Islet precursor cell (in vitro differentiated cells): ENCODE measurements around the gene SERPINA12.
"Not testable (repeated sequence)": the region's sequence is repeated elsewhere in the genome, so short reads cannot be mapped to it uniquely, and the experiment has no call there.

Experiments
- DNase-seq: peaks from one replicate; pipeline ENCODE4 v3.0.0-alpha.2; 2018

The SERPINA12 gene

DNA sequence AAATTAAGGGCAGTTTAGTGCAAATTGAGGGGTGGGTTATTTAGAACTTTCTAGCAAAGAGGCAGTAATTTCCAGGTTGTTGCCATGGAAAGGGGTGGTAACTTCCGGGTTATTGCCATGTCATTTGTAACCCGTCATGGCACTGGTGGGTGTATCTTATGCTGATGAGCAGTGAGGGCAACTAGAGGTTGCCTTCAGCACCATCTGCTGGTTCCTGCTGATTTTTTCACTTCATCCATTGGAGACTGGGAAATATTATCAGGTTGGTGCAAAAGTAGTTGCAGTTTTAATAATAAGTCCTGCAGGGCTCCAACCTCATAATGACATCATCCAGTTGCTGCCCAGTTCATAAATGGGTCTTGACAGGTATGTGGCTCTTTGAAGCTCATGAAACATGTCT, 27.6 kb upstream of the SERPINA12 start:
- DNase-seq, result no peak

DNA sequence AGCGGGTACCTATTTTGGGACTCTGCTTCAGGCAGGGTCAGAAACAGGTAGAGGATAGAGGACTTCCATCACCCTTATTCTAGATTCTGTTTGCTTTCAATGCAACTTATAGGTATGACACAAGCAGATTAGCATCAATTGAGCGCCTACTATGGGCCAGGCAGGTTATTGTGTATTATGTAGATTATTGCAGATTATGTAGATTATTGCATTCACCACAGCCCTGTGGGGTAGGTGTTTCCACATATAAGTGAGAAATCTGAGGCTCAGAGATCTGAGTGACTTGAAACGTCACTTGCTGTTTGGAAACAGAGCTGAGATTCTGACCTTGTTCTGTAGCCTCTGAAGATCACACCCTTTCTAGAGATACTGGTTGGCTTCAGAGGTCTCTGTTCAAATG, 26.2 kb upstream of the SERPINA12 start:
- no peak for DNase-seq

DNA sequence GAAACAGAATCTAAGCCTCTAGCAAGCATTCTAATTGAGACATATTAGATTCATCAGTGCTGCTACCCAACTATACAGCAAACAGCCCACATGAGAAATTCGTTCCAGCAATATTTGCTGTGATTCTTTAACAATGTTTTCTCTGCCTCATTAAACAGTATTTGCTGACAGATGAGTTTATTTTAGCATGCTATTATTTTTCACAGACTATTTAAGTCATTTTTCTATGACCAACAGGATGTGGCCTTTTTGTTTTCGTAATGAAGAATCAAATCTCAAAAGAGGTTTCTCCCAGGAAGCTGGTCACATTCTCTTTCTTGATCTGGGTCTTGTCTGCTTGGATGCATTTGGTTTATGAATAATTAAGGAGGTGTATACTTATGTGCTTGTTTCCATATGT, 23.2 kb upstream of the SERPINA12 start:
- DNase-seq, result no peak

DNA sequence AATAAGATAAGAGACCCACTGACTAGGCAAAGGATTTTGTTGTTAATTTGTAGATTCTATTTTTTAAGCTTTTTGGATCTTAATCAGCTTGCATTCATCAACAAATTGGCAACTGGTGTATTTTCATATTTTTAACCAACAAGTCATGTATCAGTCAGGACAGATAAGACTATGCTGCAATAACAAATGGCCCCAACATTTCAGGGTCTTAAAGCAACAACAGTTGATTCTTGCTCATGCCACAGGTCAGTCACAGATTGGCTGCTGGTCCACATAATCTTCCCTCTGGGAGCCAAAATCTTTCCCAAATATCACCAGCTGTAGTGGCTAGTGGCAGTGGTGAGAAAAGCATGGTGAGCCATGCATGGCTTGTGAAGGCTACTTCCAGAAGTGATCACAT, 21.9 kb upstream of the SERPINA12 start:
- DNase-seq, result no peak

DNA sequence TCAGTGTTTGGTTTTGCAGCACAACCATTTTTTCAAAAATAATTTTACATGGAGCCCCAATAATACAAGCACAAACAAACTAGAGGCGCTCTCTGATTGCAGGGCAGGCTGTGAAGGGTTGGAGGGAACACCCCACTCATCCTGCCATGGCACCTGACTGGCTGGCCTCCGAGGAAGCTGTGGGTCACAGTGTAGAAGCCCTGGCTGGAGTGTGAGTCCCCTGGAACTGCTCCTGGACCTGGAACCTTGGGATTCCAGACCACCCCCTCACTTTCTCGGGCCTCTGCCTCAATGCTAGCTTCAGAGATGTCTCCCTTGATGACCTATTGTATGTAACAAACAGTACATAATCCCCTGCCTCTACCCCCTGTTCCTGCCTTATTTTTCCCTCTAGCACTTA, 14.8 kb upstream of the SERPINA12 start:
- DNase-seq, result no peak

DNA sequence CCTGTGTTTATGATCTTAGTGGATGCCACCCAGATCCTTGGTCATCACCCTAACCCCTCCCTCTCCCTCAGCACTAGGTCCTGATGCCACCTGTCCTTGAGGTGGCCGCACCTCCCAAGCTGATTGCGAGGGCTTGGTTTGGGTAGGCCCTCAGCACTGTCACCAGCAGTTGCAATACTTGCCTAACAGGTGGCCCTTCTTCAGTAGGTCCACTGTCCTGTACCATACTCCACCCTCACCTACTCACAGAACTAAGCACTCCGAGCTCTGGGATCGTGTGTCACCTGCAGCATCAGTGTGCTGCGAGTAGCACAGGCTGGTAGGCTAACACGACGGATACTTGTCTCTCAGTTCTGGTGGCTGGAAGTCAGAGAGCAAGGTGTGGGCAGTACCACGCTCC, 14.0 kb upstream of the SERPINA12 start:
- DNase-seq, result no peak

DNA sequence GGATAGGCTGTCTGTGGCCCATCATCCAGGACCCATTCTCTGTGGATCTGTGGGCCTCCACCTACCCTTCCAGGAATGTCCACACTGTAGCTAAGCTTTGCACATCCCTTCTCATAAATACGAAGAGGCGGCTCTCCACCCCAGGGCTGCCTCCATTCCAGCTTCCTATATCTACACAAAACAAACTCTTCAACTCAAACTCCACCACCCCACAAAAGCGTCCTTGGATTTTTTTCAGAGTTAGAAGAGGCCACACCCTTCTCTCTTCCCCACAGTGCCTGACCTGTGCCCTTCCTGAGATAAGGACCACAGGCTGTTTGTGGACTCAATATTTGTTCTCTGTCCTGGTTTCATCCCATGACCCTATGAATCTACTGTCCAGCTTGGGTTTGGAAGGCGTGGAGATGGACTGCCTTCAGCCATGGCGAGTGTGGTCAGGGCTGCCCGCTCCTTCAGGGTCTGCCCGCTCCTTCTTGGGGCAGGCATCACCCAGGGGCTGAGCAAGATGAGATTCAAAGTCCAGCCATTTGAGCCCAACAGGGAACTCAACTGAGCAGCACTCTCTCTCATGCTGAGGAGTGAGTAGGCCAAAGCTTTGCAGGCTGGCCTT, 13.0 kb upstream of the SERPINA12 start:
- no peak for DNase-seq

DNA sequence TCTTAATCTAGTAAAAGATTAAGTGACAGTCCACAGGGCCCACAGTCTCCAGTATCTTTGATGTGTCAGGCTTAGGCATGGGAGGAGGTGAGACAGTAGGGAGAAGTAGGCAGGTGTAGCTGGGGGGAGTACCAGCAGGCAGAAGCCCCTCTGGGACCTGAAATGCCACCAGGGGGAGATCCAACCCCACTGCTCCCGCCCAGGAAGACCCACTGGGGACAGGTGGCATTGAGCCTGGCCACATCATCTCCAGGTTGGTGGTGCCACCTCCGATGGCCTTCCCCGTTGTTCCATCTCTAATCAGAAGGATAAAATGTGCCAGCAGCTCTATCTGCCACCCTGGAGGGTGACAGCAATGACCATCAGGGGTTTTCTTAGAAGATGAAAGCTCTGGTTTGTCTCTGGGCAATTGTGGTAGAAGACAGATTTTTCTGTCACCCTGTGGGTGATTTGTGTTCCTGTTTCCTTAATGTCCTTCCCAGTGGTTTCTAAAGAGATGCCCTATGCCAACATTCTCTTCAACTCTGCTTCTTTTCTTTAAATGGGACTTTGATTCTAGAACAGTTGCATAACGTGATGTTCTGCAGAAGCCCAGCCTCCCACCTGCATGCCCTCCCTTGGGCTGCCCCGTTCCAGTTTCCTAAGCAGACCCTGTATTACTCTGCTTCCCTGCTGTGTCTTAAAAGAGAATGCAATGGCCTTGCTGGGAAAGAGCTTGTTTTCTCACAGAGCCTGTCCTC, 12.3 kb upstream of the SERPINA12 start:
- DNase-seq, result no peak

DNA sequence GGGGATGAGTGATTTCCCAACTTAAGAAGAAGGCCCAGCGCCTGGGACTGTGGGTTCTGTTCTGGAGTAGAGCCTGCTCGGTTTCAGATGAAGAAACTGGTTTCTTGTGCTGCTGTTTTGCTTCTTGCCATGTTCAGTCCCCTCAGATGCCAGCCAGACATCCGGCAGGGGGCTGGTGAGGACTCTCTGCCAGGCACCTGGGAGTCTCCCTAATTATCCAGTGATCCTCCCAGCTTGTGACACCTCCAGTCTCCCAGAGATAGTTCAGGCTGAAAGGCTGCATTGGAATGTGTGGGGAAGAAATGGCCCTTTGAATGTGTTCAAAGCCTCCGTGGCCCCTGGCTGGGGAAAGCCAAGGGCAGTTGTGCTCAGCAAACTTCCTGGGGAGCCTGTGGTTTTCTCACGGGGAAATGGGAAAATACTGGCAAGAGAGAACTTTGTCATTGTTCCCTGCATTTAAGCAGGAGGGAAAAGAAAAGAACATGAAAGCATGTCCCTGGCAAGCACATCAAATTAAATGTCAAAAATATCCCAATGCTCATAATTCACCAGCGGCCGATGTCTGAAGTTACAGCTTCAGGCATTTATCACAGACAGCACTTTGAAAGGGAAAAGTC, 8.5 kb upstream of the SERPINA12 start:
- DNase-seq, result peak; percentile 57

DNA sequence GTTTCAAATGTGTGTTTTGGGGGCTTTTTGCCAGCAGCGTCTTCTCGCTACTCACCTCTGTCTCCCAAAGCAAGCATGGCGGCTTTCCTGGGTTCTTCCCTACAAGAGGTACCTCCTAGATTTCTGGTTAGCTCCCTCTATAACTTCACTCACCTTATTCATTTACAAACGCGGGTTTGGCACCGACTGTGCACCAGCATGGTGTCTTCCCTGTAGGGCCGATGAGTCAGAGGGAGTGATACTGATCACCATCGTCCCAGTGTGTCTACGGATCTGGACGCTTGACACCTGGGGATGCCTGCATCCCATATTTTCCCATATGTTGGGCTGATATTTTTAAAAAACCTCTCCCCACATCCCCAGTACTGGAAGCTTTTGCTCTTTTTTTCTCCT, 8.0 kb upstream of the SERPINA12 start:
- DNase-seq, result peak; percentile 52

DNA sequence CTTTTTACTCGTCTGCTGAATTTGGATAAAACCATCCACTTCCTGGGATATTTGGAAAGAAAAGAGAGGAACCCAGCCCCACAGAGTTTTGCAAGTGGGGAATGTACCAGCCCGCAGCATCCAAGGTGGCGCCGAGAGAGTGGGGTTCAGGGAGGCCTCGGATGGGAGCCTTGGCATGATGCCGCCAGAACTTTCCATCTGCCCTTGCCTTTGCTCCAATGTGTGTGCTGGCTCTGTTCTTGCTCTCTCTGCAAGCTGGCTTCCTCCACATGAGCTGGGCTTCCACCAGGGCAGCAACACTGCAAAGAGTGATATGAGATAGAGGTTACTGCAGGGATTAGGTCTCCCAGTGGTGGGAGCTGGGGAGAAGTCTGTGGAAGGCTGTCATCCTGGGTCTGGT, 6.6 kb upstream of the SERPINA12 start:
- DNase-seq, result peak; percentile 32

DNA sequence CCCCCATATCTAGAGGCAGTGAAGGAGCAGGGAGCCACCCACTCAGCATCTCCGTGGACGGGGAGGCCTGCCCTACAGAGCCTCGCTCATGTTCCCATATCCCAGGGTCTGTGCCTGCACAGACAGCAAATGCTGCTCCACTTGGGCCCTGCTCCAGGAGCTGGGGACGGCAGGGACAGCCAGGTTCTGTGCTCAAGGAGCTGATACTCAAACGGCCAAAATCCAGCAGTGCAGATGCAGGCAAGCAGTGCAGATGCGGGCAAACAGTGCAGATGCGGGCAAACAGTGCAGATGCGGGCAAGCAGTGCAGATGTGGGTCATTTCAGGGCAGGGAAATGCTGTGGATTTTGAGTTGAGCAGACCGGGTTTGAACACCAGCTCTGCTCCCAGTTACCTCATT, 6.2 kb upstream of the SERPINA12 start:
- DNase-seq, result peak; percentile 38

DNA sequence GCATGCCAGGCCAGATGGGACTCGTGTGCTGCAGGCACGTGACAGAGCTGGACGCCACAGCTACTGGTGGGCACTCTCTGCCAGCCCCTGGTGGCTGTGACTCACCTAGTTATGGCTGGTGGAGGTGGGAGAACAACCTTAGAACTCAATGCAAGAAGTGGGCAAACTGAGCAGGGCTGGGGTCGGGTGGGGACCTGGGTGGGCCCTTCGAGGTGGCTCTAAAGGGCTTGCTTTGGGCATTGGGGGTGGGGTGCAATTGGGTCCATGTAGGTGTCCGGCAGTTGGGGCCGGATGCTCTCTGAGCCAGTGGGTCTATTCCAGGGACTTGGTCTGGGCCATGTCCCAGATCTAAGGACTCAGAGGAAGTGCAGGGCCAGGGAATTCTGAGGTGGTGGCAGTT, 5.1 kb upstream of the SERPINA12 start:
- peak; percentile 34 for DNase-seq

DNA sequence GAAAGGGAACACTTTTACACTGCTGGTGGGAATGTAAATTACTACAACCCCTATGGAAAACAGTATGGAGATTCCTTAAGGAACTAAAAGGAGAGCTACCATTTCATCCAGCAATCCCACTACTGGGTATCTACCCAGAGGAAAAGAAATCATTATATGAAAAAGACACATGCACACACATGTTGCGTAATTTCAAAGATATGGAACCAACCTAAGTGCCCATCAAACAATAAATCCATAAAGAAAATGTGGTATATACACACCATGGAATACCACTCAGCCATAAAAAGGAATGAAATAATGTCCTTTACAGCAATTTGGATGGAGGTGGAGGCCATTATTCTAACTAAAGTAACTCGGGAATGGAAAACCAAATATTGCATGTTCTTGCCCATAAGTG, 1.2 kb upstream of the SERPINA12 start:
- DNase-seq, result not testable (repeated sequence)

DNA sequence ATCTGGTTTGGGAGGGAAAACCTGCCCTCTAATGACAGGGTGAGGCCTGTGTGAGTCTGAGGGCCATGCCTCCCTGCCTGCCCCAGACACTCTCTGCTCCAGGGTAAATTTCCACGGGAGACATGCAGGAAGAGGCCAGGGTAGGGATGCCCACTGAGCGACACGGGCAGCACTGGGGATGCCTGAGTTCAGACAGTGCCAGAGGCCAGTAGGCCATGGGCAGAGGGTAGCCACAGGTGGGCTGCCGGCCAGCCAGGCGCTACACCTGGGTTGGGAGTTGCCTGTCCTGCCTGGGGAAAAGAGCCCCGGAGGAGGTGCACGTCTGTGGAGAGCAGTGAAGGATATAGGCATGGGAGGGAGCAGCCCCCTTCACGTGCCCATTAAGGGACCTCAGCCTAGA, 3.6 kb downstream of the SERPINA12 start:
- peak; percentile 22 for DNase-seq

DNA sequence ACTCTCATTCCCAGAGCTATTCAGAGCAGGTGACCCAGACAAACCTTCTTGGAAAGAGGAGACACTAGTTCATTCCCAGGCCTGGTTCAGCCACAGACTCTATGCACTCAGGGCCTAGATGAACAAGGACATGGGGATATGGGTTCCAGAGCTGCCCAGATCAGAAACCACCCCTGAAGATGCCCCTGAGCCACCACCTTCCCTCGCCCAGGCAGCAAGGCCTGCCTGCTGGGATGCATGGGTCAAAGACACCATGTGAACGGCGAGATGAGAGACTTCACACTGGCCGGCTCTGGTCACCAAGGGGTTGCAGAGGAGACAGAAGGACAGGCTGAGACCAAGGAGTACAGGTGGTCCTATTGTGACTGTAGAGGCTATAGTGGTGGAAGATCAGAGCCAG, 4.1 kb downstream of the SERPINA12 start:
- DNase-seq, result no peak

DNA sequence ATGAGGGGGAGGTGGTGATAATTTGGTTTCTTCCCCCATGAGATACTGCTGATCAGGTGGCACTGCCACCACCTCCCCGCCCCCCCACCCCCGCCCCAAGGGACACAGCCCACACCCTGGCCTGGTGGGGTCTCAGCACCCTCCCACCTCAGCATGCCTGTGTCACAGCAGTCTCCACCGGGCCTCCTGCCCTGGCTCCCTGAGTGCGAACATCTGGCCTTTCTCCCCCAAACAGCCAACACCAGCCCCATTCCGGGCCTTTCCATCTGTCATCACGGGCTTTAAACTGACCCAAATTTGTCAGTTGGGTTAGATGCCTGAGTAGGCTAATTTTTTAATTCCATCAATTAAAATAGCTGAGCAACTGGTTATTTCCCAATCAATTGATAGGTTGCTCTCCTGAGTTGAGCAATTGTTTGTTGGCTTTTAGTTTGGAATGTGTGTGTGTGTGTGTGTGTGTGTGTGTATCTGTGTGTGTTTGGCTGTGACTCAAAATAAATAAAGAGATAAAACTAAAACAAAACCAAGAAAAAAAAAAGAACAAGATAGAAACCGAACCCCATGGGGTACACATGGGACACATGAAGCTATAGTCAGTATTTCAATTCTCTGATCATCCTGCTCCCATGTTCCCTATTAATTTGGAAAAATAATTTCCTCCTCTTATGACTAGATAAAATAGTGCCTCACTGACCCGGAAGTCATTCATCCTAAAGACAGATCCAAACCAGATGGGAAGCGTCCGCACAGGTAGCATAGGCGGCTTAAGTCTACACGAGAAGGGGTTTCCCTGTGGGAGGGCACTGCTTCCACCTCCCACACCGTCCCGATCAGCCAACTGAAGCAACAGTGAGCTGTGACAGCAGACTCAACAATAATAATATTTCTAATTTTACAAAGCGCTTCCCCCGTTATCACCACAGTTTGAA, 7.4 kb downstream of the SERPINA12 start:
- DNase-seq, result no peak

DNA sequence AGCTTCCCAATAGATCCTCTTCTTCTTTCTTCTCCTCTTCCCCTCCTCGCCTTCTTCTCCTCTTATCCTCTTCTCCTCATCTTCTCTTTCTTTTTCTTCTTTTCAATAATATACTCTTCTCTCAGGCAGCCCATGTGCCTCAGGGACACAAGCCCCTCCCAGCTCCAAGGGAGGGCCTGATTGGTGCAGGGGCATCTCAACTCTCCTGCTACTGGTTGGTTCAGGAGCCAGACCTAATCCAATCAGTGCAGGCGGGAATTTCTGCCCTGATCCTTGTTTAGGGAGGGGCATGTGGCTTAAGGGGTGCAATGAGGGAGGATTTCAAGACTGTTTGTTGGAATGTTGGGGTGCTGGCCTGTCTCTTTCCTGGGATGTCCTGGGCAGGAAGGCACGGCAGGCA, 9.0 kb downstream of the SERPINA12 start:
- DNase-seq, result no peak

DNA sequence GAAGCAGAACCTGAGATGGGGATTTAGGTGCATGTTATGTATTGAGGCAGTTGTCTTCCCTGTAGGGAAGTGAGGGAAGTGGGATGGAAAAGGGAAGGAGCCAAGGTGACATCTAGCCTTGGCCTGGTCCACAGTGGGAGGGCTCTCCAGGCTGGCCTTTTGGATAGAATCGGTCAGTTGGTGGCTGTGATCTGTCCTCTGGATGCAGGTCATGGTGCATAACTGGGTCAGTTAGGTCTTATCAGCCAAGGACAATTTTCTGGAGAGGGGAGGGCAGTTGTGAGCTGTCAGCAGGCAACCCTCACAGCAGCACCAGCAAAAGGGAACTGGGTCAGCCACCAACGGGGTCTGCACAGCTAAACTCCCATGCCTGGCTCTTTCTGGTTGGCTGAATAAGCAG, 9.6 kb downstream of the SERPINA12 start:
- no peak for DNase-seq

DNA sequence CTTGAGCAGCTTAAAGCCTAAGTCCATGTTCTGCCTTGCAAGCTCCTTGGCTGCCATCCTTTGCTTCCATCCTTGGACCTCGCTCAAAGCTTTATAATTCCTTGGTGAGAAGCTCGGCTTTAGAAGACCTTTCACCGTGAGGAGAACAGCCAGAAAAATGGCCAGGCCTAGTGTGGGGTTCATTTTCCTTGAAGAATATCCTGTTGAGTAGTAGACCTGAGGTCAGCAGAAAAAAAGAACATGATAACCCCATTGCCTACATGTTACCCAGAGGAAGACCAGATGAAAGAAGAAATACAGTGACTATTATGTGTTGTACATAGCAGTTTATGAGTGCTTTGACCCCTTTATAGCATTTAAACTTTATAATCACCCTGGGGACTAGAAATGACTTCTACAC, 11.1 kb downstream of the SERPINA12 start:
- no peak for DNase-seq

DNA sequence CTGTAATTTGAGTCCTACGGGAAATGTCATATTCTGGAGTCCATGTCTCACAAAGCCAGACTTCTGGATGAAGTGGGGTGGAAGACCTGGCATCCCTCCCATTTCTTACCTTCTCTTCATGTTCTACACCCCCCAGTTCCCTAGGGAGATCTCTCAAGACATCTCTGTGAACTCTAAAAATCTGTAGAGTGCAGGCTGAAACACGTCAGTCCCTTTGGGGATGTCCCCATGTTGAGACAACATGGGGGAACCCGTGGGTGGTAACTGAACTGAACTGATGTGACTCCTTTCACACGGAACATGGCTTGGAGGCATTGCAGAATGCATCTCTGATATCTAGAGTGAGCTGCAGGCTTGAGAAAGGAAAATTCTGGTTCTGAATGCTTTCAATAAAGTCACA, 15.2 kb downstream of the SERPINA12 start:
- no peak for DNase-seq

DNA sequence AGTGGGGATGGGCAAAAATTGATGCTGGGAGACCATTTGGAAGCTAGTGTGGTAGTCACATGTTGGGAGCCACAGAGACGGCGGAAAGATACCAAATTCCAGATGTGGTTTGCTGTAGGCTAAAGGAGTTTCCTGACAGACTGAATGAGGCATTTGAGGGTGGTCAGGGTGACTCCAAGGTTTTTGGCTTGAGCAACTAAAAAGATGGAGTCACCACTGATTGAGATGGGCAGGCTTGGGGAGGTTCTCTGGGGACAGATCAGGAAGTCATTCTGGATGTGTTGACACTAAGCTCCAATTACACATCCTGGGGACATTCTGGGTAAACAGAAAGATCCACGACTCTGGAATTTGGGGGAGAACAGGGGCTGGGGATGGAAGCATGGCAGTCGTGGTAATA, 17.8 kb downstream of the SERPINA12 start:
- DNase-seq, result no peak

DNA sequence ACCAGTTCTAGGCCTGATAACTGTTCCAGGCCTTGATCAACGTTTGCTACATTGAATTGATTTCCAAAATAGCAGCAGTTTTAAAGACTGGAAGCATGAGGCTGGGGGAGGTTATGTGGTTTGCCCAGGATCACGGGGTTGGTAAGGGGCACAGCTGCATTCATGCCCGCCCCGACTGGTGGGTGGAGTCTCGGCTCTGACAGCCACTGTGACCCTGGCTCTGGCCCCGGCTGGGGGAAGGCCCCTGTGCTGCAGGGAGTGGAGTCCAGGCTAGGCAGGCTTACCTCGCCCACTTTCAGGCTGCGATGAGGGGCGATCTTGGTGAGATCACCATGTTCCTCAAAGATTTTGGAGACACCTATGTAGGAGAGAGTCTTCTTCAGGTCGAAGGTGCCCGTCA, 19.9 kb downstream of the SERPINA12 start:
- DNase-seq, result no peak

DNA sequence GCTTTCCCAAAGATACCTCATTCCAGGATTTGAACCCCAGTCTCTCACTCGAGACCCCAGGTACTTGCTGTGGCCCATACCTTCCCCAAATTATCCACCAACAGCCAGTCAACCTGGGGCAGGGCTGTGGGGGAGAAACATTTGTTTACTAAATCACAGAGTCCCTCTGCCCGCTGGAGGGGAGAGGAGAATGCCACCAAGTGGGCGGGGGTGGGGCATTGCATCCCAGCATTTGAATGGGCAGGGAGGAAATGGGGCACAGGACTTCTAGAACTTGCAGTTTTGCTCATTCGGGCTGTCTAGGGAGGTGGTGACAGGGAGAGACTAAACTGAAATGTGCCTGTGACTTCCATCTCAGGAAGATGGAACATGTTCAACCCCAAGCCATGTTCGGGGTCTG, 22.4 kb downstream of the SERPINA12 start:
- DNase-seq, result no peak
